GM19025 (cell line): ENCODE measurements around the gene BEND7.
"Not testable (repeated sequence)": the region's sequence is repeated elsewhere in the genome, so short reads cannot be mapped to it uniquely, and the experiment has no call there.

ENCODE experiments used
- ATAC-seq: cut with Tn5 transposase; IDR thresholded peaks from one replicate; pipeline ENCODE4 v1.9.1; 2021; ENCODE audit warnings: mild to moderate bottlenecking, low read depth, moderate library complexity; ENCODE audit not compliant: unreplicated experiment

BEND7 gene

GRCh38 chr10:13483951-13484350, 44.9 kb downstream of the BEND7 start:
- ATAC-seq: no peak

- no peak for ATAC-seq
Measured at GRCh38 chr10:13483073-13483472, 45.7 kb downstream of the BEND7 start.

GRCh38 chr10:13481690-13482089, 47.1 kb downstream of the BEND7 start:
- ATAC-seq: no peak

- no peak for ATAC-seq
Measured at GRCh38 chr10:13475124-13475523, 53.7 kb downstream of the BEND7 start.

GRCh38 chr10:13473986-13474385, 54.8 kb downstream of the BEND7 start:
- no peak for ATAC-seq

GRCh38 chr10:13472359-13472758, 56.5 kb downstream of the BEND7 start:
- ATAC-seq: no peak

- ATAC-seq: no peak
Measured at GRCh38 chr10:13470270-13470669, 58.5 kb downstream of the BEND7 start.

GRCh38 chr10:13462551-13462950, 66.3 kb downstream of the BEND7 start:
- no peak for ATAC-seq

- ATAC-seq: no peak
Measured at GRCh38 chr10:13458687-13459012, 70.2 kb downstream of the BEND7 start.

GRCh38 chr10:13457958-13458686, 70.7 kb downstream of the BEND7 start:
- ATAC-seq: no peak

GRCh38 chr10:13453896-13454295, 74.9 kb downstream of the BEND7 start:
- ATAC-seq: no peak

- ATAC-seq: no peak
Measured at GRCh38 chr10:13450069-13450468, 78.7 kb downstream of the BEND7 start.

- ATAC-seq: no peak
Measured at GRCh38 chr10:13449296-13449695, 79.5 kb downstream of the BEND7 start.

GRCh38 chr10:13448216-13448615, 80.6 kb downstream of the BEND7 start:
- no peak for ATAC-seq

GRCh38 chr10:13445656-13446400, 83.0 kb downstream of the BEND7 start:
- ATAC-seq: no peak

- ATAC-seq: no peak
Measured at GRCh38 chr10:13441476-13441875, 87.3 kb downstream of the BEND7 start.

GRCh38 chr10:13440185-13441061, 88.4 kb downstream of the BEND7 start:
- ATAC-seq: no peak

GRCh38 chr10:13439313-13440184, 89.3 kb downstream of the BEND7 start:
- ATAC-seq: no peak

GRCh38 chr10:13437026-13437555, 91.7 kb downstream of the BEND7 start:
- no peak for ATAC-seq

- not testable (repeated sequence) for ATAC-seq
Measured at GRCh38 chr10:13427943-13428342, 100.9 kb downstream of the BEND7 start.
